ENCODE data around the gene FOXN4. TPM values are rescaled to one million over a fixed set of nuclear protein-coding genes. Genes with fewer than 3 reads are reported as not detected.

FOXN4 gene
- total and polyA plus RNA-seq, 2 of the 13 experiments (the other 11 are each of a cell fraction or from before 2014, with no cell fraction given) = 0.11 TPM; not detected in 1

DNA sequence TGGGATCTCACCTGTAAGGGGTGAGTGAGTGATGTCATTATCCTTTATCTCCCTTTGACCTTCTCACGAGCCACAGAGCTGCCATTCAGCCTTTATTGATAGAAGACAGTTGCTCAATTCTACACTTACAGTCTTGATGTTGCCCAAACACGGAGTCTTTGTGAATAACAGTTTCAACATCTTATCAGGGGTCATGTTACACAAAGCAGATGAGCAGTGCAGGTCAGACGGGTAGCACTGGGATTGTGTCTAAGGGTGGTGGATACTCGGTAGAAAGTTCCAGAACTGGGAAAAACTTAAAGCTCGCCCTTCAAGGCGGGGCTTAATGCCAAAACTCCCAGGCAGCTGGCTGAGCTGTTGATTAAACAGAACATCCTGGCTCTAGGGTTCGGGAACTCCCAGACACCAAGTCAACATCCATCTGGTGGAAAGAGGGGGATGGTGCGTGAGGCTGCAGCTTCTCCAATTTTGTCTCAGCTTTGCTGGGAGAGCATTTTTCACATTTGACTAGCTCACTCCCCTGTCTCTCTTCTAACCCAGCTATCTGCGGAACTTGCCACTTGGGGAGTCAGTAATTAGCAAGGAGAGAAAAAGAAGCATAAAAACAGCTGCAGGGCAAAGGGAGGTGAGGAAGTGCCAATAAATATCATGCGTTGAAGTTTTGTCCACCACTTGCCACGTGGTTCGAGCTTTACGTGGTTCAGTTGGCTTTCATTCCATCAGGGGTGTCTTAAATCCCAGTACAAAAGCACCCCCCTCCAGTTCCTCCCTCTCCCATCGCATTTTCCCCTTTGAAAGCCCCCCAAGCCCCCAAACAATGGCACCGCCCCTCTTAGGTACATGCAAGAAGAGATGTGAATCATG, 31.0 kb downstream of the FOXN4 start (continued):
- TF ChIP-seq, protein P1, sequence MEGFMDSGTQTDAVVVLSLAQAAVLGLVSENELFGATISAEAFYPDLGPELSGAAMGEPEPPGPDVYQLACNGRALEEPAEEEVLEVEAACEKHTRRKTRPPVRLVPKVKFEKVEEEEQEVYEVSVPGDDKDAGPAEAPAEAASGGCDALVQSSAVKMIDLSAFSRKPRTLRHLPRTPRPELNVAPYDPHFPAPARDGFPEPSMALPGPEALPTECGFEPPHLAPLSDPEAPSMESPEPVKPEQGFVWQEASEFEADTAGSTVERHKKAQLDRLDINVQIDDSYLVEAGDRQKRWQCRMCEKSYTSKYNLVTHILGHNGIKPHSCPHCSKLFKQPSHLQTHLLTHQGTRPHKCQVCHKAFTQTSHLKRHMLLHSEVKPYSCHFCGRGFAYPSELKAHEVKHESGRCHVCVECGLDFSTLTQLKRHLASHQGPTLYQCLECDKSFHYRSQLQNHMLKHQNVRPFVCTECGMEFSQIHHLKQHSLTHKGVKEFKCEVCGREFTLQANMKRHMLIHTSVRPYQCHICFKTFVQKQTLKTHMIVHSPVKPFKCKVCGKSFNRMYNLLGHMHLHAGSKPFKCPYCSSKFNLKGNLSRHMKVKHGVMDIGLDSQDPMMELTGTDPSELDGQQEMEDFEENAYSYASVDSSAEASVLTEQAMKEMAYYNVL (CRISPR knock-in tag; IDR thresholded peaks at IDR 0.05; ENCODE audit: borderline replicate concordance) = peak; percentile 74; the same call in 1 of the 2 replicates
- TF ChIP-seq ZSCAN29 (CRISPR knock-in tag; conservative IDR thresholded peaks at IDR 0.05) = peak; percentile 80; the same call in 1 of the 2 replicates
- TF ChIP-seq TIGD3 (CRISPR knock-in tag; IDR thresholded peaks at IDR 0.05; ENCODE audit: borderline replicate concordance) = 0 out of 2 replicates have a peak, but pooled peaks have one; percentile 47
- peak; percentile 42; the same call in 1 of the 2 replicates for TF ChIP-seq TGIF2 (CRISPR knock-in tag; IDR thresholded peaks at IDR 0.05)
- peak; percentile 84 for TF ChIP-seq ATF7 (IDR thresholded peaks at IDR 0.05)
- no peak; the same call in none of the 2 replicates for TF ChIP-seq ATF7 (CRISPR knock-in tag; IDR thresholded peaks at IDR 0.05)
- no peak for TF ChIP-seq ZNF562 (CRISPR knock-in tag; IDR thresholded peaks at IDR 0.05; ENCODE audit: borderline replicate concordance)
- TF ChIP-seq NFYB (CRISPR knock-in tag; IDR thresholded peaks at IDR 0.05) = no peak
- no peak for TF ChIP-seq ZBTB38 (CRISPR knock-in tag; IDR thresholded peaks at IDR 0.05)
- no peak for TF ChIP-seq LCORL (IDR thresholded peaks at IDR 0.05)
- TF ChIP-seq LCORL (CRISPR knock-in tag; IDR thresholded peaks at IDR 0.05) = no peak
- no peak for TF ChIP-seq ZNF263 (CRISPR knock-in tag; IDR thresholded peaks at IDR 0.05)
- TF ChIP-seq CENPT (CRISPR knock-in tag; IDR thresholded peaks at IDR 0.05; ENCODE audit: low read depth) = no peak
- TF ChIP-seq ATF2 (CRISPR knock-in tag; IDR thresholded peaks at IDR 0.05) = peak; percentile 95
- TF ChIP-seq, protein P2, sequence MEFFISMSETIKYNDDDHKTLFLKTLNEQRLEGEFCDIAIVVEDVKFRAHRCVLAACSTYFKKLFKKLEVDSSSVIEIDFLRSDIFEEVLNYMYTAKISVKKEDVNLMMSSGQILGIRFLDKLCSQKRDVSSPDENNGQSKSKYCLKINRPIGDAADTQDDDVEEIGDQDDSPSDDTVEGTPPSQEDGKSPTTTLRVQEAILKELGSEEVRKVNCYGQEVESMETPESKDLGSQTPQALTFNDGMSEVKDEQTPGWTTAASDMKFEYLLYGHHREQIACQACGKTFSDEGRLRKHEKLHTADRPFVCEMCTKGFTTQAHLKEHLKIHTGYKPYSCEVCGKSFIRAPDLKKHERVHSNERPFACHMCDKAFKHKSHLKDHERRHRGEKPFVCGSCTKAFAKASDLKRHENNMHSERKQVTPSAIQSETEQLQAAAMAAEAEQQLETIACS (CRISPR knock-in tag; IDR thresholded peaks at IDR 0.05) = no peak
- TF ChIP-seq TCF7 (IDR thresholded peaks at IDR 0.05; ENCODE audit: low read depth) = 0 out of 2 replicates have a peak, but pooled peaks have one; percentile 64
- TF ChIP-seq SOX6 (IDR thresholded peaks at IDR 0.05) = no peak
- peak; percentile 99 for TF ChIP-seq SOX6 (CRISPR knock-in tag; IDR thresholded peaks at IDR 0.05)
- TF ChIP-seq HNF1B (CRISPR knock-in tag; IDR thresholded peaks at IDR 0.05) = peak; percentile 72; the same call in 1 of the 2 replicates
- TF ChIP-seq ZBTB25 (CRISPR knock-in tag; IDR thresholded peaks at IDR 0.05) = 0 out of 2 replicates have a peak, but pooled peaks have one; percentile 19
- peak; percentile 98 for TF ChIP-seq GATAD2A (CRISPR knock-in tag; IDR thresholded peaks at IDR 0.05)
